ENCODE measurements around the gene MAOB.

DNA sequence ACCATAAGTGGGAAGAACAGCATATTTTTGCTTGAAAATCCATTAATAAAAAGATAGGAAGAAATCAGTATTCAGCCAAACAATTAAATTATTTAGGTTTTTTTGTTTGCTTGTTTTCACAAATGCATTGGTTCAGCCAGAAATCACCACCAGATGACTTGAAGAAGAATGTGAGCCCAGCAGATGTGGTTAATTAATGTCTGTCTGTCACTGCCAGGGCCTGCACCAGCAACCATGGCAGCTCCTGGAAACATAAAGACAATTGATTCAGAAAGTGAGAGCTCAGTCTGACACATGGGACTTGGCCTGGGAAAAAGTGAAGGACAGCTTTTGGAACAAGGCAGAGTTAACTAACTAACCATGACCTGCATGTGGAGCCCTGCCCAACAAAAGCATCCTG is 74.0 kb downstream of the MAOB start:
- TF ChIP-seq, protein P1, sequence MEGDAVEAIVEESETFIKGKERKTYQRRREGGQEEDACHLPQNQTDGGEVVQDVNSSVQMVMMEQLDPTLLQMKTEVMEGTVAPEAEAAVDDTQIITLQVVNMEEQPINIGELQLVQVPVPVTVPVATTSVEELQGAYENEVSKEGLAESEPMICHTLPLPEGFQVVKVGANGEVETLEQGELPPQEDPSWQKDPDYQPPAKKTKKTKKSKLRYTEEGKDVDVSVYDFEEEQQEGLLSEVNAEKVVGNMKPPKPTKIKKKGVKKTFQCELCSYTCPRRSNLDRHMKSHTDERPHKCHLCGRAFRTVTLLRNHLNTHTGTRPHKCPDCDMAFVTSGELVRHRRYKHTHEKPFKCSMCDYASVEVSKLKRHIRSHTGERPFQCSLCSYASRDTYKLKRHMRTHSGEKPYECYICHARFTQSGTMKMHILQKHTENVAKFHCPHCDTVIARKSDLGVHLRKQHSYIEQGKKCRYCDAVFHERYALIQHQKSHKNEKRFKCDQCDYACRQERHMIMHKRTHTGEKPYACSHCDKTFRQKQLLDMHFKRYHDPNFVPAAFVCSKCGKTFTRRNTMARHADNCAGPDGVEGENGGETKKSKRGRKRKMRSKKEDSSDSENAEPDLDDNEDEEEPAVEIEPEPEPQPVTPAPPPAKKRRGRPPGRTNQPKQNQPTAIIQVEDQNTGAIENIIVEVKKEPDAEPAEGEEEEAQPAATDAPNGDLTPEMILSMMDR (conservative IDR thresholded peaks at IDR 0.05; ENCODE audit: low read length): no peak
- no peak for TF ChIP-seq EZH2phosphoT487 (IDR thresholded peaks at IDR 0.05; ENCODE audit: borderline replicate concordance)

Measured in Loucy (cell line).